CD4-positive, alpha-beta T cell treated with Interferon gamma for 1 hour (primary cell): ENCODE data around the gene CYSRT1.

Source experiments
- DNase-seq: peaks from one replicate; pipeline ENCODE4 v3.0.0-alpha.2; 2020

Gene CYSRT1

DNA sequence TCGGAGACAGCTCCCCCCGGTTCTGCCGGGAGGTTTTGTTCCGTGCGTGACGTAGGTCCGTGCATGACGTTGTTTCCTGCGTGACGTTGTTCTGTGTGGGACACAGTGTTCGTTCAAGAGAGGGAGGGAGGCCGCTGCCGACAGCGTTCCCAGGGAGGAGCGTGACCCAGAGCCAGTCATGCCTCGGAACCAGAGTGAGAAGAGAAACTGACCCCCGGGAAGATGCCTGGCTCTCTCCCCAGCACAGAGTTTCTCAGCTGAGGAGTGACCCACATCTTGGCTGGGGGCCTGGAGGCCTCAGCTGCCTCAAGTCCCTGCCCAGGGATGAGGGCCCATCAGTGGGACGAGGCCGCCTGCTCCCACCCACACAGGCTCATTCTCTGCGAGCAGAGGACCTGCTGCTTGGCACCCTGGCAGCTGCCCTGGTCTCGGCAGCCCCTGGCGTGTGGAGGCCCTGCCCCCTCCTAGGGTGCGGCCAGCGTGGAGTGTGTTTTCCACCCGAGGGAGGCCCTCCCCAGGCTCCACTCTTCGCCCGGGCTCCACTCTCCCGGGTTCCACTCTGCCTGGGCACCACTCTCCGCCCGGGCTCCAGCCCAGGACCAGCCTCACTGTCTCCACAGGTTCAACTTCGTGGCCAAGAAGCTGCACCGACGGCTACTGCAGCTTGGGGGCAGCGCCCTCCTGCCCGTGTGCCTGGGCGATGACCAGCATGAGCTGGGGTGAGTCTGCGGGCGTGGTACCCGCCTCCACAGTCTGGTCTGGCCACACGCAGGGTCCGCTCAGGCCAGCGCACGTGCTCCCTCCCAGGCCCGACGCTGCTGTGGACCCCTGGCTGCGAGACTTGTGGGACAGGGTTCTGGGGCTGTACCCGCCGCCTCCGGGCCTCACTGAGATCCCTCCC lies 11.6 kb upstream of the CYSRT1 start:
- no peak for DNase-seq

DNA sequence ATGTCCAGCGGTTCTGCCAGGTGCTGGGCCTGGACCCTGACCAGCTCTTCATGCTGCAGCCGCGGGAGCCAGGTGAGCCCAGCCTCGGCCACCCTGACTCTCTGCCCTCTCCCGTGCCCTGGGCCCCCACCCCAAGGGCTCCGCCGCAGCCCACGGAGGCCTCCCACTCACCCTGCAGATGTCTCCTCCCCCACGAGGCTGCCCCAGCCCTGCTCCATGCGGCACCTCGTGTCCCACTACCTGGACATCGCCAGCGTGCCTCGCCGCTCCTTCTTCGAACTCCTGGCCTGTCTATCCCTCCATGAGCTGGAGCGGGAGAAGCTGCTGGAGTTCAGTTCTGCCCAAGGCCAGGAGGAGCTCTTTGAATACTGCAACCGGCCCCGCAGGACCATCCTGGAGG lies 10.4 kb upstream of the CYSRT1 start:
- no peak for DNase-seq

DNA sequence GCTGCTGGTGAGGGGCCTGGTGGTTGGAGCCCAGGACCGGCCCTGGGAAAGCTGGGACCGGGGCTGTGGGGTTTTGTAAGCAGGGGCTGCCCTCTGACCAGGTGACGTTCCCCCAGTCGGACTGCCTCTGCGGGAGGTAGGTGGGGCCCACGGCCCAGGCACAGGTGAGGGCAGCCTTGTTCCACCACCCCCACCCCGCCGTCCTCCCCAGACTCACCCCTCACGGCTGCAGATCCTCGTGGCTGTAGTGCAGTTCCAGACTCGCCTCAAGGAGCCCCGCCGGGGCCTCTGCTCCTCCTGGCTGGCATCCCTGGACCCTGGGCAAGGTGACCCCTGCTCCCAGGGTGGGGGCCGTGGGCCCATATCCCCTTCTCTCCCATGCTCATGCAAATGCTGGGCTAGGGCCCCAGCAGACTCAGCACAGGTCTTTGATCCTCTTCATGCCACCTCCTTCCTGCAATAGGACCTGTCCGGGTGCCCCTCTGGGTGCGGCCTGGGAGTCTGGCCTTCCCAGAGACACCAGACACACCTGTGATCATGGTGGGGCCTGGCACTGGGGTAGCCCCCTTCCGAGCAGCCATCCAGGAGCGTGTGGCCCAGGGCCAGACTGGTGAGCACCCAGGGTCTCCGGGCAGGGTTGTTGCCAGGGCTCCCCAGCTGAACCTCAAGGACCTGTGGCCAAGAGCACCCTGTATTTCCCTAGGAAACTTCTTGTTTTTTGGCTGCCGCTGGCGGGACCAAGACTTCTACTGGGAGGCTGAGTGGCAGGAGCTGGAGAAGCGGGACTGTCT lies 9.6 kb upstream of the CYSRT1 start:
- DNase-seq, result no peak

DNA sequence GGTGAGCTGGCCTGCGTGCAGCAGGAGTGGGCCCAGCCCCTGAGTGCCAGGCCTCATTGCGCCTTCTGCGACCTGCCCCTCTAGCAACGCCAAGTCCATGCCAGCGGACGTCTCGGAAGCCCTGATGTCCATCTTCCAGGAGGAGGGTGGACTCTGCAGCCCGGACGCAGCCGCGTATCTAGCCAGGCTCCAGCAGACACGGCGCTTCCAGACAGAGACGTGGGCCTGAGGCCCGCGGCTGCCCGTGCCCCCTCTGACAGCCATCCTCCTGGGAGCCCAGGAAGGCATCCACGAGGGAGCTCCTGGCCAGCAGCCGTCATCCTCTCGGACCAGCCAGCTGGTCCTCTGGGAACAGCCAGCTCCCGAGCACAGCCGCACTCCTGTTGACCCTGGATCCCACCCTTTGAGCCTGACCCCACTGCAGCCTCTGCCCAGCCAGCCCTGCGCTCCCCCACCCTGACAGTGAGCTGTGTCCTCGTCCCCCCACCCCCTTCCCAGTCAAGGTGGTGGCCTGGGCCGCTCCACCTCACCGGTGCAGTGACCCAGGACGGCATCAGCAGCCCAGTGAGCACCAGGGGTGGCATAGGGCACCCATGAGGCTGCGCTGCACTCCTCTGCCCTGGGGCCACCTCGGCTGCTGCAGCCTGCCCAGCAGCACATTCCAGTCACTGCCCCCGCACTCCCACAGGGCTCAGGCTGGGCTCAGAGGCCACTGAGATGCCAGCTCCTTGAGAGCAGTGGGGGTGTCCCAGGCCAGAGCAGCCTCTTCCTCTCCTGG lies 8.6 kb upstream of the CYSRT1 start:
- DNase-seq, result no peak

GRCh38 chr9:137217276-137218211 lies 7.4 kb upstream of the CYSRT1 start:
- no peak for DNase-seq

DNA sequence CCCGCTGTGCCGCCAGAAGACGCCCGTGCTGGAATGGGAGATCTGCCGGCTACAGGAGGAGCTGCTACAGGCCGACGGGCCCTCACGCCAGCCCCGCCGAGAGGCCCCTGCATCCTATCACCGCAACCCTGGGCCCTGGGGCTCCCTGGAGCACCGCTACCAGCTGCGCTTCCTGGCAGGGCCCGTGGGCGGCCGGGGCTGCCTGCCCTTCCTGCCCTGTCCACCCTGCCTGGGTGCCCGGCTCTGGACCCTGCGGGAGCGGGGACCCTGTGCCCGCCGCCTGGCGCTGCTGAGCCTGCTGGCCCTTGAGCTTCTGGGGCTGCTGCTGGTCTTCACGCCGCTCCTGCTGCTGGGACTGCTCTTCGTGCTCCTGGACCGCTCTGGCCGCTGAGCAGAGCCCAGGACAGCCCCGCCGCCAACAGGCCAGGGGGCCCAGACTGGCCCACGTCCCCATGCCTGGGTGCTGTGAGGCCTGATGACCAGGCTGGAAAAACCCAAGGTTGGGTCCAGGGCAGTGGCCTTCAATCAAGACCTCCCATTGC lies 6.7 kb upstream of the CYSRT1 start:
- DNase-seq, result no peak

GRCh38 chr9:137218754-137219271 lies 6.2 kb upstream of the CYSRT1 start:
- DNase-seq, result no peak

DNA sequence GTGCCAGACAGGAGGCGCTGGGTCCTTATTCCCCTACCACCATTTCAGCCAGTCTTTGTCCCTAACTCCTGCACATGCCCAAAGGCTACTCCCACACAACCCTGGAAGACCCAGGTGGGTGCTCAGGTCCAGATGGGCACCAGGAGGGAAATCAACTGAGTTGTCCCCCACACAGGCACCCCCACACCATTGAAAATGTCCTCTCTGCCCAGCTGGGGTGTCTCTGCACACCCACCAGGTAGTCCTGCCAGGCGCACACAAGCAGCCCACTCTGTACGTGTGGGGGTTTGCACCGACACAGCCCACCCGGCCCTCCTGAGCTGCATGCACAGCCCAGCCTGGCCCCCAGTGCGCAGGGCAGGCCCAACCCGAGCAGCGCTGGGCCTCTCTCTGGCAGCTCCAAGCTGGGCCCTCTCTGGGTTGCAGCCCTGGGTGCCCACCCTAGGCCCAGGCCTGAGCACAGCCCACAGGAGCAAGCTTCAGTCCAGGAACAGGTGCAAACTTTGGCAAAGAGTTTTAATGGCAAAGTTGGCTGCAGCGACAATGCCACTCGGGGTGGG lies 5.1 kb upstream of the CYSRT1 start:
- DNase-seq, result no peak

DNA sequence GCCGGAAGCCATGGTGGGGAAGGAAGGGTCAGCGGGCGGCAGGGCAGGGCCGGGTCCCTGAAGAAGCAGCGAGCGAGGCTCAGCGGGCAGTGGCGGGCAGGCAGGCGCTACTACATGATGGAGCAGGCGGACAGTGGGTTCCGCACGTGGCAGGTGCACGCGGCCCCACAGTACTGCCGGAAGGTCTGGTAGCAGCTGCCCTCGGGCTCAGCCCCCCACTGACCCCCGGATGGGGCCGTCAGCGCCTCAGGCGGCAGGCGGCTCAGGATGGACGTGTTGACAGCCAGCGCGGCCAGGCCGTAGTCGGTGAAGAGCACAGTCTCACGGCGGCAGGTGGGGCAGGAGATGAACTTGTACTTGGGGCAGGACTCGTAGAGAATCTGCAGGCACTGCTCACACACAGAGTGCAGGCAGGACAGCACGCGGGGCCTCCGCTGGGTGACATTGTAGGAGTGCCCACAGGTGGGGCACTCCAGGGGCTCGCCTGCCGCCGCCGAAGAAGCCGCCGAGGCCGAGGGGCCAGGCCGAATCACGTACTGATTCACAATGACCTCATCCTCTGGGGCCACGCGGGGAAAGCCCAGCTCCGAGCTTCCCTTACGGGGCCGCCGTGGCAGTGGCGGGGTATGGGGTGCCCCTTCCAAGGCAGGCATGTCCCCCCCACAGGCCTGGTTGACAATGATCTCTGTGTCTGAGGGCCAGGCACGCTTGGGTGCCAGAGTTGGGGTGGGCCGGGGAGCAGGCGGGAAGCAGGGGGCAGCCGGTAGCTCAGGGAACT lies 4.5 kb upstream of the CYSRT1 start:
- DNase-seq, result no peak

DNA sequence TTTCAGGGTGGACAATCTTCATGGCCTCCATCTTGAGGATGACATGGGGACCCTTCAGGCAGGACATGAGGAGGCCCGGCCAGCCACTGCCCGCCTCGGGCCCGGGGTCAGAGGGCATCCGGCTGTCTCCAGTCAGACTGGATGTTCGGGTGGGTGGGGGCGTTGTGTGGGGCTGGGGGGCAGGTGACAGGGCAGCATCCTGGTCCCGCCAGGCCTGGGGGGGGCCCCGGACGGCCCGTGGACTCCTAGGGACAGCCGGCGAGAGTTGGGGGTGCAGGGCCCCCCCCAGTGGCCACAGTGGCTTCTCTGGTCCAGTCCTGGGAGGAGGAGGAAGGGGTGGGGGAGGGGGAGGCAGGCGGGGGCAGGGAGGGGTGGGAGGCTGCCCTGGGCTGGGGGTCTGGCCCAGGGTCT lies 3.9 kb upstream of the CYSRT1 start:
- DNase-seq, result no peak

- DNase-seq, result no peak
Observed at GRCh38 chr9:137221506-137222111, 3.4 kb upstream of the CYSRT1 start.

DNA sequence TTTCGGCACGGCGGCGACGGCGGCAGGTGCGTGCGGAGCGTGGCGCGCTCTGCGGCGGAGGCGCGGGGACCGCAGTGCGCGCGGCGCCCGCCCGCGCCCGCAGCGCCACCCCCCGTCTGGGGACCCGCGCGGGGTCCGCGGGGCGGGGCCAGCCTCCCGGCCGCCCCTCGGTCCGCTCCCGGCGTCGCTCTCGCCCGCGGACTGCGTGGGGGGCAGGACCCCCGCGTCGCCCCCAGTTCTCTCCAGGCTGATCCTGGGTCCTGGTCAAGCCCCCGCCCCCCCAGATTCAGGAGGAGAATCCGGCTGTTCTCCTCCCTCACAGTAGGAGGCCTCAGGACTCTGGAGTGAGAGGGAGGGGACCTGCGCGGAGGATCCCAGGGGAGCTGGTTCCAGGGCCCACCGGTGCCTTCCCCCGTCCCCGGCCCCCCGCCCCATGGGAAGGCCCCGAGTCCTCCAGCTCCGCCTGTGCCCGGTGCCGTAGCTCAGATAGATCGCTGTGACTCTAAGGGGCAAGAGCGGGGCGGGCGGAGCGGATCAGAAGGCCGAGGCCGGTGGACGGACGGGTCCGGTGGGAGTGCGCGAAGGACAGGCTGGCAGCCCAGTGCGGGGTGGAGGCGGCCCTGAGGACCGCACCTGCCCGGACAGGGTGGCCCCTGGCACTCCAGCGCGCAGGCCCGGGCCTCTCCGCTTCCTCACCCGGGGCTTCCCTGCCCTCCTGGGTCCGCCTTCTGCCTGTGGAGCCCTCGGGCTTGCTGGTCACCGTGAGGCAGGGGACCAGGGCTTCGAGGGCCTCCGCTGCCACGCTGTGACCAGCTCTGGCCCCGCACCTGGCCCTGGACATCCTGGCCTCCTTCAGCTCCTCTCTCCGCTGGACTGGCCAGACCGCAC lies 2.5 kb upstream of the CYSRT1 start, which contains the start of gene RNF208:
TSS of gene RNF208 (minus strand) at position 51 of the 888 bp plus-strand sequence. CDS start 1,028 bp downstream, outside the sequence.
- no peak for DNase-seq

- DNase-seq, result peak; percentile 99
Observed at GRCh38 chr9:137223078-137223970, 1.6 kb upstream of the CYSRT1 start.

DNA sequence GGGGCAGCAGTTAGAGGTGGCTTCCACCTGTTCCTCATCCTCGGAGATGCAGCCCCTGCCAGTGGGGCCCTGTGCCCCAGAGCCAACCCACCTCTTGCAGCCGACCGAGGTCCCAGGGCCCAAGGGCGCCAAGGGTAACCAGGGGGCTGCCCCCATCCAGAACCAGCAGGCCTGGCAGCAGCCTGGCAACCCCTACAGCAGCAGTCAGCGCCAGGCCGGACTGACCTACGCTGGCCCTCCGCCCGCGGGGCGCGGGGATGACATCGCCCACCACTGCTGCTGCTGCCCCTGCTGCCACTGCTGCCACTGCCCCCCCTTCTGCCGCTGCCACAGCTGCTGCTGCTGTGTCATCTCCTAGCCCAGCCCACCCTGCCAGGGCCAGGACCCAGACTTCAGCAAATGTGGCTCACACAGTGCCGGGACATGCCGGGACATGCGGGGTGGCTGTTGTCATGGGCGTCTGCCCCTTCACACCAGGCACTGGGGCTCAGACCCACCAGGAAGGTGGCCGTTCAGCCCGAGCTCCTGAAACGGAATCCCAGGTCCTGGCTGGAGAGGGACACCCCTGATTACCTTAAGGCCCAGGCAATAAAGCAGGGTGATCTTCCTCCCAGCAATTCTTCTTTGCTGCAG lies 841 bp downstream of the CYSRT1 start:
- DNase-seq, result no peak

DNA sequence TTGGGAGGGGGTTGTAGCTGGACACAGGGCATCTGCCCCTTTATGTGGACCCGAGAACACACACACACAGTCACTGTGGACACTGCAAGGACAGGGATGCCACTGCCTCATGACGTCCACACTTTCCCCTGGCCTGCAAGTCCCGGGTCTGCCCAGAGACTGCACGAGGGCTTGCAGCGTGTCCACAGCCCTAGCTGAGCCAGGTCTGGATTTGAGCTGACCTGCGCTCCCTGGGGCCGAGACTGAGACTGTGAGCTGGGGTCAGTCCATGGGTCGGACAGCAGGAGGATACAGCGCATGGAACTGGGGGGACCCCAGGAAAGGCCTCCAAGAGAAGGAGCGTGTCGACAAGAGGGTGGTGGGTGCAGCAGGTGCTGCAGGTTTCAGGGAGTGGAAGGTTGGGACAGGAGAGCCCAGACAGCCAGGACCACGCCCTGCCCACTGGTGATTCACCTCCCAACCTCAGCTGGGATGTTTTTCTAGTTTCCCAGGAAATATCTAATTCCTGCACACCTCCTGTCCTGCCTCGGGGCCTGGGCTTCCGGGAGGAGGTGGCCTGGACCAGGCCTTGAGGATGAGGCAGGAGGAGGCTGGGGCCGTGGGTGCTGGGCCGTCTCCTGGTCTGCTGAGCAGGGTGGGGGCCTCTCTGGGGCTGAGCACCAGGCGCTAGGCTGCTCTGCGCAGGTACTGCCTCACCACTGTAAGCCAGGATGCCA lies 1.5 kb downstream of the CYSRT1 start:
- no peak for DNase-seq
